Measurements from ENCODE around the gene DCBLD1. TPM values are rescaled to one million over a fixed set of nuclear protein-coding genes. Genes with fewer than 3 reads are reported as not detected.

Gene DCBLD1
- total and polyA plus RNA-seq, 9 of the 15 experiments (the other 6 are each of a cell fraction or from before 2014, with no cell fraction given), result 0.80 to 8.5 (median 6.8) TPM

DNA sequence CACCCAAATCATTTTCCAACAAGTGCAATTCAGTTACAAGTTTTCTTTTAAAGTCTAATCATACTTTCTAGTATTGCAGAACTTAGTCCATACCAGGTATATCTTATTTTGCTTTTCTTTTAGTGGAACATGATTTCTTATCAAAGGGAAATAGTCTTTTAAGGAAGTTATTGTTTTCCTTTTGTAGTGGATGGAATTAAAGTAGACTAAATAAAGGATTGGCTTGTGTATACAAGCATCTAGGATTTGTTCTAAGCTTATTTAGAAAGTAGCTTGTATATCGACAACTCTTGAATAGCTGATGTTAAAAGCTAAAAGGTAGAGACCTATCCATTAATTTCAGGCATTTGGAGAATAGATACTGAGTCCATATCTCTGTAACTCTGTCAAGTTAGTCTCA, 14.8 kb downstream of the DCBLD1 start (continued):
- TF ChIP-seq, protein P1, sequence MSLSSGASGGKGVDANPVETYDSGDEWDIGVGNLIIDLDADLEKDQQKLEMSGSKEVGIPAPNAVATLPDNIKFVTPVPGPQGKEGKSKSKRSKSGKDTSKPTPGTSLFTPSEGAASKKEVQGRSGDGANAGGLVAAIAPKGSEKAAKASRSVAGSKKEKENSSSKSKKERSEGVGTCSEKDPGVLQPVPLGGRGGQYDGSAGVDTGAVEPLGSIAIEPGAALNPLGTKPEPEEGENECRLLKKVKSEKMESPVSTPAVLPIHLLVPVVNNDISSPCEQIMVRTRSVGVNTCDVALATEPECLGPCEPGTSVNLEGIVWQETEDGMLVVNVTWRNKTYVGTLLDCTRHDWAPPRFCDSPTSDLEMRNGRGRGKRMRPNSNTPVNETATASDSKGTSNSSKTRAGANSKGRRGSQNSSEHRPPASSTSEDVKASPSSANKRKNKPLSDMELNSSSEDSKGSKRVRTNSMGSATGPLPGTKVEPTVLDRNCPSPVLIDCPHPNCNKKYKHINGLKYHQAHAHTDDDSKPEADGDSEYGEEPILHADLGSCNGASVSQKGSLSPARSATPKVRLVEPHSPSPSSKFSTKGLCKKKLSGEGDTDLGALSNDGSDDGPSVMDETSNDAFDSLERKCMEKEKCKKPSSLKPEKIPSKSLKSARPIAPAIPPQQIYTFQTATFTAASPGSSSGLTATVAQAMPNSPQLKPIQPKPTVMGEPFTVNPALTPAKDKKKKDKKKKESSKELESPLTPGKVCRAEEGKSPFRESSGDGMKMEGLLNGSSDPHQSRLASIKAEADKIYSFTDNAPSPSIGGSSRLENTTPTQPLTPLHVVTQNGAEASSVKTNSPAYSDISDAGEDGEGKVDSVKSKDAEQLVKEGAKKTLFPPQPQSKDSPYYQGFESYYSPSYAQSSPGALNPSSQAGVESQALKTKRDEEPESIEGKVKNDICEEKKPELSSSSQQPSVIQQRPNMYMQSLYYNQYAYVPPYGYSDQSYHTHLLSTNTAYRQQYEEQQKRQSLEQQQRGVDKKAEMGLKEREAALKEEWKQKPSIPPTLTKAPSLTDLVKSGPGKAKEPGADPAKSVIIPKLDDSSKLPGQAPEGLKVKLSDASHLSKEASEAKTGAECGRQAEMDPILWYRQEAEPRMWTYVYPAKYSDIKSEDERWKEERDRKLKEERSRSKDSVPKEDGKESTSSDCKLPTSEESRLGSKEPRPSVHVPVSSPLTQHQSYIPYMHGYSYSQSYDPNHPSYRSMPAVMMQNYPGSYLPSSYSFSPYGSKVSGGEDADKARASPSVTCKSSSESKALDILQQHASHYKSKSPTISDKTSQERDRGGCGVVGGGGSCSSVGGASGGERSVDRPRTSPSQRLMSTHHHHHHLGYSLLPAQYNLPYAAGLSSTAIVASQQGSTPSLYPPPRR (CRISPR knock-in tag; IDR thresholded peaks at IDR 0.05; ENCODE audit: borderline replicate concordance), result no peak
- TF ChIP-seq SREBF1 (IDR thresholded peaks at IDR 0.05; ENCODE audit: borderline replicate concordance, low read depth, low read length) (no peak), SMAD2 (IDR thresholded peaks at IDR 0.05; ENCODE audit: low read depth, low read length) (no peak)

DNA sequence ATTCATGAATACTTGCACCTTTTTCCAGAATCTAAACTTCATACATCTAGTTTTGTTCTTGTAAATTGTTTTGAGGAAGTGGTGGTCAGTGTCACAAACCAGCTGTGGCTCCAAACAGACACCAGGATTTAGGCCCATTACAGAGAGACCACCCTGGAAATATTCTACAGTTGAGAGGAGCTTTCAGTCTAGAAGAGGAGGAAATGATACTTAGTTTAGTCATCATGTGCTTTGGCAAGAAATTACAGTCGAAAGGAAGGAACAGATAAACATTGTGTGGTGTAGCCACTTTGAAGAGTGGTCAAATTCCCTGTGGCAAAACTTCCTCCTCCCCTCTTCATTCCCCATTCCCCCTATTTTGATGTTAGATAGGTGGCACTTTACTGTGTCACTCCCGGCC, 15.7 kb downstream of the DCBLD1 start:
- ChIA-PET POLR2A (interaction anchor here (0.6 kb wide), 1 partner anchor 78 kb away, joined by 3 read pairs; no protein-coding TSS in a partner anchor), CTCF (ENCODE audit: low intra/inter-chr PET ratio) (no interaction called here)
- no peak overlapping the region for H2AFZ ChIP-seq (ENCODE audit: low read depth, low read length)
- H3K4me1 ChIP-seq (replicated peaks in 1 of 2; ENCODE audit: control insufficient read depth in 2 of 2, insufficient read depth in 2 of 2, low read length in 2 of 2), result peaks cover 0 to 5% of the 10 kb centered on the region in 2 experiments; a peak in 2 of 5 replicates
- 12% methylated on average over 2 of the region's 2 CpGs for WGBS (ENCODE audit: insufficient coverage, low coverage, missing lambda C conversion rate)
- FAIRE-seq (no peak), ATAC-seq (no peak), DNase-seq (ENCODE audit: extremely low read depth in 1 of 4, low spot score in 3 of 4) (no peak)
- BruUV-seq (replicated peaks), result no TSS peak
- no peak overlapping the region for H3K4me3 ChIP-seq
- no peaks in the 10 kb centered on the region for H4K20me1 ChIP-seq (replicated peaks; ENCODE audit: control insufficient read depth, insufficient read depth, low read length)
- in situ Hi-C loops (cut with MboI) (no loop called here), intact Hi-C loops (cut with micrococcal nuclease) (no loop called here)
- no peaks in the 10 kb centered on the region for H3K27me3 ChIP-seq (ENCODE audit: control insufficient read depth in 2 of 2, insufficient read depth in 2 of 2, low read length in 2 of 2)
- no peaks in the 10 kb centered on the region for H3K9me3 ChIP-seq (replicated peaks; ENCODE audit: control insufficient read depth, insufficient read depth, low read depth, low read length)
- no peaks in the 10 kb centered on the region for H3K79me2 ChIP-seq (ENCODE audit: control insufficient read depth, insufficient read depth, low read length)
- H3K9ac ChIP-seq (ENCODE audit: insufficient read depth in 1 of 2, low read depth in 2 of 2, low read length in 2 of 2), result no peak overlapping the region
- H3K27ac ChIP-seq (ENCODE audit: extremely low read depth, low read depth, low read length), result no peak overlapping the region
- no peaks in the 10 kb centered on the region for H3K9me1 ChIP-seq (ENCODE audit: control insufficient read depth, insufficient read depth, low read length)
- H3K36me3 ChIP-seq (ENCODE audit: control insufficient read depth, insufficient read depth, low read length), result no peaks in the 10 kb centered on the region
- peak; percentile 58; the same call in 1 of the 2 replicates for TF ChIP-seq SPI1 (IDR thresholded peaks at IDR 0.05; ENCODE audit: borderline replicate concordance, low read depth, low read length)
- TF ChIP-seq, protein P2, sequence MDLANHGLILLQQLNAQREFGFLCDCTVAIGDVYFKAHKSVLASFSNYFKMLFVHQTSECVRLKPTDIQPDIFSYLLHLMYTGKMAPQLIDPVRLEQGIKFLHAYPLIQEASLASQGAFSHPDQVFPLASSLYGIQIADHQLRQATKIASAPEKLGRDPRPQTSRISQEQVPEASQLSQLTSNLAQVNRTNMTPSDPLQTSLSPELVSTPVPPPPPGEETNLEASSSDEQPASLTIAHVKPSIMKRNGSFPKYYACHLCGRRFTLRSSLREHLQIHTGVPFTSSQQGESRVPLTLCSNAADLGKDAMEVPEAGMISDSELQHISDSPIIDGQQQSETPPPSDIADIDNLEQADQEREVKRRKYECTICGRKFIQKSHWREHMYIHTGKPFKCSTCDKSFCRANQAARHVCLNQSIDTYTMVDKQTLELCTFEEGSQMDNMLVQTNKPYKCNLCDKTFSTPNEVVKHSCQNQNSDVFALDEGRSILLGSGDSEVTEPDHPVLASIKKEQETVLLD (IDR thresholded peaks at IDR 0.05), result no peak
- no peak for TF ChIP-seq CBX5 (IDR thresholded peaks at IDR 0.05; ENCODE audit: borderline replicate concordance, low read depth)
- TF ChIP-seq, protein P3, sequence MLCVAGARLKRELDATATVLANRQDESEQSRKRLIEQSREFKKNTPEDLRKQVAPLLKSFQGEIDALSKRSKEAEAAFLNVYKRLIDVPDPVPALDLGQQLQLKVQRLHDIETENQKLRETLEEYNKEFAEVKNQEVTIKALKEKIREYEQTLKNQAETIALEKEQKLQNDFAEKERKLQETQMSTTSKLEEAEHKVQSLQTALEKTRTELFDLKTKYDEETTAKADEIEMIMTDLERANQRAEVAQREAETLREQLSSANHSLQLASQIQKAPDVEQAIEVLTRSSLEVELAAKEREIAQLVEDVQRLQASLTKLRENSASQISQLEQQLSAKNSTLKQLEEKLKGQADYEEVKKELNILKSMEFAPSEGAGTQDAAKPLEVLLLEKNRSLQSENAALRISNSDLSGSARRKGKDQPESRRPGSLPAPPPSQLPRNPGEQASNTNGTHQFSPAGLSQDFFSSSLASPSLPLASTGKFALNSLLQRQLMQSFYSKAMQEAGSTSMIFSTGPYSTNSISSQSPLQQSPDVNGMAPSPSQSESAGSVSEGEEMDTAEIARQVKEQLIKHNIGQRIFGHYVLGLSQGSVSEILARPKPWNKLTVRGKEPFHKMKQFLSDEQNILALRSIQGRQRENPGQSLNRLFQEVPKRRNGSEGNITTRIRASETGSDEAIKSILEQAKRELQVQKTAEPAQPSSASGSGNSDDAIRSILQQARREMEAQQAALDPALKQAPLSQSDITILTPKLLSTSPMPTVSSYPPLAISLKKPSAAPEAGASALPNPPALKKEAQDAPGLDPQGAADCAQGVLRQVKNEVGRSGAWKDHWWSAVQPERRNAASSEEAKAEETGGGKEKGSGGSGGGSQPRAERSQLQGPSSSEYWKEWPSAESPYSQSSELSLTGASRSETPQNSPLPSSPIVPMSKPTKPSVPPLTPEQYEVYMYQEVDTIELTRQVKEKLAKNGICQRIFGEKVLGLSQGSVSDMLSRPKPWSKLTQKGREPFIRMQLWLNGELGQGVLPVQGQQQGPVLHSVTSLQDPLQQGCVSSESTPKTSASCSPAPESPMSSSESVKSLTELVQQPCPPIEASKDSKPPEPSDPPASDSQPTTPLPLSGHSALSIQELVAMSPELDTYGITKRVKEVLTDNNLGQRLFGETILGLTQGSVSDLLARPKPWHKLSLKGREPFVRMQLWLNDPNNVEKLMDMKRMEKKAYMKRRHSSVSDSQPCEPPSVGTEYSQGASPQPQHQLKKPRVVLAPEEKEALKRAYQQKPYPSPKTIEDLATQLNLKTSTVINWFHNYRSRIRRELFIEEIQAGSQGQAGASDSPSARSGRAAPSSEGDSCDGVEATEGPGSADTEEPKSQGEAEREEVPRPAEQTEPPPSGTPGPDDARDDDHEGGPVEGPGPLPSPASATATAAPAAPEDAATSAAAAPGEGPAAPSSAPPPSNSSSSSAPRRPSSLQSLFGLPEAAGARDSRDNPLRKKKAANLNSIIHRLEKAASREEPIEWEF (CRISPR knock-in tag; IDR thresholded peaks at IDR 0.05), result no peak
- no peak for TF ChIP-seq RBM14 (IDR thresholded peaks at IDR 0.05; ENCODE audit: borderline replicate concordance, insufficient read depth, low read depth, low read length)
- no peak overlapping the region for H3K4me2 ChIP-seq (ENCODE audit: insufficient read depth, low read length)
